ENCODE results near the gene ESCO1. TPM values are rescaled to one million over a fixed set of nuclear protein-coding genes. Genes with fewer than 3 reads are reported as not detected.
"Not testable (repeated sequence)": the region's sequence is repeated elsewhere in the genome, so short reads cannot be mapped to it uniquely, and the experiment has no call there.

ESCO1 gene, protein sequence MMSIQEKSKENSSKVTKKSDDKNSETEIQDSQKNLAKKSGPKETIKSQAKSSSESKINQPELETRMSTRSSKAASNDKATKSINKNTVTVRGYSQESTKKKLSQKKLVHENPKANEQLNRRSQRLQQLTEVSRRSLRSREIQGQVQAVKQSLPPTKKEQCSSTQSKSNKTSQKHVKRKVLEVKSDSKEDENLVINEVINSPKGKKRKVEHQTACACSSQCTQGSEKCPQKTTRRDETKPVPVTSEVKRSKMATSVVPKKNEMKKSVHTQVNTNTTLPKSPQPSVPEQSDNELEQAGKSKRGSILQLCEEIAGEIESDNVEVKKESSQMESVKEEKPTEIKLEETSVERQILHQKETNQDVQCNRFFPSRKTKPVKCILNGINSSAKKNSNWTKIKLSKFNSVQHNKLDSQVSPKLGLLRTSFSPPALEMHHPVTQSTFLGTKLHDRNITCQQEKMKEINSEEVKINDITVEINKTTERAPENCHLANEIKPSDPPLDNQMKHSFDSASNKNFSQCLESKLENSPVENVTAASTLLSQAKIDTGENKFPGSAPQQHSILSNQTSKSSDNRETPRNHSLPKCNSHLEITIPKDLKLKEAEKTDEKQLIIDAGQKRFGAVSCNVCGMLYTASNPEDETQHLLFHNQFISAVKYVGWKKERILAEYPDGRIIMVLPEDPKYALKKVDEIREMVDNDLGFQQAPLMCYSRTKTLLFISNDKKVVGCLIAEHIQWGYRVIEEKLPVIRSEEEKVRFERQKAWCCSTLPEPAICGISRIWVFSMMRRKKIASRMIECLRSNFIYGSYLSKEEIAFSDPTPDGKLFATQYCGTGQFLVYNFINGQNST
- total RNA-seq = 10 to 100 TPM; 18.5 to 20.1 TPM

DNA sequence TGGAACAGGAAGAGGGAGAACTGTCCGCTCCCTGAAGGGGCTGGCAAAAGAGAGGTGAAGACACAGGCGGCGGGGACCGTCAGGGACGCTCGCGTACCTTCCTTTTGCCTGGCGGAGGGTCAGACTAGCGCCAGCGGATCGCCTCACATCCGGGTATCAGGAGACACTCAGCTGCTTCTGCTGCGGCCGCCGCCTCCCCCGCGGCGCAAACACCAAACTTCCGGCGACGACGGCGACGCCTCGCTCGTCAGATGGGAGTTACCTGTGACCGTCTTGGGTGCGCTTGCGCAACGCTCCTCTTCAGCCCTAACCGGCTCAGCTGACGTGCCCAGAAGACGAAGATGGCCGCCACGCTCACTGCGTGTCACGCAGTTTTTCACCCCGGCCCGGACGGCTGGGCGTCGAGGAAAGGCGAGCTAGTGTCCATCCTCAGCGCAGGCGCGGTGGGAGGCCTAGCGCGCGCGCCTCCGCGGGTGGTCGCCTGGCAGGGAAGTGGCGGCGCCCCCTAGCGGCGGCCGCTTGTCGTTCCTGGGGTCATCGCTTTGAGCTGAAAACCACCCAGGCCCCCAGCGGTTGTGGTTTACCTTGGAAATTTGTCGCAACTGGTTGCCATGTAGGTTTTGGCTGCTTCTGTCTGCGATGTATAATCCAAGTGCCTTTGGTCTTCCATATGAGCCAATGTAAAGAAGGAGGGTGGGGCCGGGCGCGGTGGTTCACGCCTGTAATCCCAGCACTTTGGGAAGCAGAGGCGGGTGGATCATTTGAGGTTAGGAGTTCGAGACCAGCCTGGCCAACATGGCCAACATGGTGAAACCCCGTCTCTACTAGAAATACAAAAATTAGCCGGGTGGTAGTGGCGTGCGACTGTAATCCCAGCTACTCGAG lies at the start of gene ESCO1:
ESCO1 (minus strand) TSS at position 179 of the 885 bp plus-strand sequence. CDS start 25,861 bp downstream, outside the sequence.
- peaks cover 10% of the 10 kb centered on the region for H3K36me3 Mint-ChIP-seq
- no peaks in the 10 kb centered on the region for H3K9me3 Mint-ChIP-seq
- H3K4me1 Mint-ChIP-seq = peaks cover 34% of the 10 kb centered on the region
- H3K27me3 Mint-ChIP-seq = no peaks in the 10 kb centered on the region
- peak; percentile 97 for DNase-seq
- peak within 1 kb of the TSS; percentile 99 for H3K4me3 Mint-ChIP-seq
- H3K27ac Mint-ChIP-seq = peak within 1 kb of the TSS; percentile 99

DNA sequence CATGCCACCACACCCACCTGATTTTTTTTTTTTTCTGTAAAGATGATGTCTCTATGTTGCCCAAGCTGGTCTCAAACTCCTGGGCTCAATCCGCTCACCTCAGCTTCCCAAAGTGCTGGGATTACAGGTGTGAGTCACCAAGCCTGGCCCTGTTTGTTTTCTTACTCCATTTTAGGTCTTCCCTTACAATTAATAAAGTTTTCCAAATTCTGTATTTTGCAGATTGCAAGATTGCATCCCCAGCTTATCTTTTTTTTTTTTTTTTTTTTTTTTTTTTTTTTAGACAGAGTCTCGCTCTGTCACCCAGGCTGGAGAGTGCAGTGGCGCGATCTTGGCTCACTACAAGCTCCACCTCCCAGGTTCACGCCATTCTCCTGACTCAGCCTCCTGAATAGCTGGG lies 39.9 kb upstream of the ESCO1 start:
- peaks cover 11% of the 10 kb centered on the region for H3K36me3 Mint-ChIP-seq
- not testable (repeated sequence) for H3K4me1 Mint-ChIP-seq, H3K9me3 Mint-ChIP-seq, H3K4me3 Mint-ChIP-seq, H3K27me3 Mint-ChIP-seq, DNase-seq, H3K27ac Mint-ChIP-seq

DNA sequence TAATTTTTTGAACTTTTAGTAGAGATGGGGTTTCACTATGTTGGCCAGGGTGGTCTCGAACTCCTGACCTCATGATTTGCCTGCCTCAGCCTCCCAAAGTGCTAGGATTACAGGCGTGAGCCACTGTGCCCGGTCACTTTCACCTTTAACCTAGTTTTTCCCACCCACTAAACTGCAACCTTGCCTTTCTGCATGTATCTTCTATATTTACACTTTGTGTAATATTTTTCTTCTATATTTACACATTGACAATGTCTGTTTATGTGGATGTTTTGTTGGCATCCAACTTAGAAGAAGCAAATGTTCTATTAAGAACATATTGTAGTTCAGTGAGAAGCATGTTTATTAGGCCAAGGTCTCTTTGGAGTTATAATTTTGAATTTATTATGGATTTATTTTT lies 38.3 kb upstream of the ESCO1 start:
- H3K27me3 Mint-ChIP-seq = no peaks in the 10 kb centered on the region
- H3K4me1 Mint-ChIP-seq = peaks cover 9% of the 10 kb centered on the region
- H3K36me3 Mint-ChIP-seq = peaks cover 14% of the 10 kb centered on the region
- no peak for DNase-seq
- no peak overlapping the region for H3K4me3 Mint-ChIP-seq
- H3K9me3 Mint-ChIP-seq = no peaks in the 10 kb centered on the region
- no peak overlapping the region for H3K27ac Mint-ChIP-seq

DNA sequence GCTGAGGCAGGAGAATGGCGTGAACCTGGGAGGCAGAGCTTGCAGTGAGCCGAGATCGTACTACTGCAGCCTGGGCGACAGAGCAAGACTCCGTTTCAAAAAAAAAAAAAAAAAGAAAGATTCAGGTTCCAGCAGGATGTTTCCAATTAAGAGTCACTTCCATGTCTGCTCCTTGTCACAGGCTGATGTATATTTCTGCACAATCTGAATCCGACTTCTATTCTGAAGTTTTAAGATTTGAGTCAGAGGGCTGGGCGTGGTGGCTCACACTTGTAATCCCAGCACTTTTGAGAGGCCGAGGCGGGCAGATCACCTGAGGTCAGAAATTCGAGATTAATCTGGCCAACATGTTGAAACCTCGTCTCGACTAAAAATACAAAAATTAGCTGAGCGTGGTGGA lies 36.3 kb upstream of the ESCO1 start:
- Mint-ChIP-seq H3K27me3 (no peaks in the 10 kb centered on the region), H3K4me3 (no peak overlapping the region), H3K4me1 (peaks cover 9% of the 10 kb centered on the region), H3K36me3 (peaks cover 24% of the 10 kb centered on the region), H3K9me3 (no peaks in the 10 kb centered on the region), H3K27ac (no peak overlapping the region)
- no peak for DNase-seq

DNA sequence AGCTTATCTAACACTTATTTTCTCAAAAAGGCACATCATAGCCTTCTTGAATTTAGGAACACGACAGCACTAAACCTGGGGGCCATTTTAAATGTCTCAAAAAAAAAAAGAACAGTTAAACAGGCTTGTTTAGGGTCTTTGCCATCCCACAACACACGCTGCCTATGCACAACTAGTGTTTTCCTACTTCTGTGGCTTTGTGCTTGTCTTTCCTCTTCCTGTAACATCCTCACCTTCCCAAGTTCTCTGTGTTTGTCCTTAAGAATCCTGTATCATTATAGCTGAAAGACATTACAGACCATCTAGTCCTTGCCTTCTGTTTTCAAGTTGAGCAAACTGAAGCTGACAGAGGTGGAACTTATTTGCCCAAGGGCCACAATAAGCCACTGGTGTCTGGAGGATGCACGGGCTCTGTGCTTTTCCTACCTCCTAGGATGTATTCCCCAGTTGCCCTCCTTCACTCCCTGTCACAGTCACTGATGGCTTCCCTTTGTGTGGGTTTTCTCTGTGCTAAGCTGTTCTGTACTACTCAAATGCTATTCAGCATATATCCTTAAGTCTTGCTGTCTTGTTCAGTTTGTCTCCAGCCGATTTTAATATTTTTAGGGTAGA lies 34.2 kb upstream of the ESCO1 start:
- peaks cover 32% of the 10 kb centered on the region for H3K36me3 Mint-ChIP-seq
- H3K27ac Mint-ChIP-seq = no peak overlapping the region
- no peak overlapping the region for H3K4me3 Mint-ChIP-seq
- DNase-seq = no peak
- H3K4me1 Mint-ChIP-seq = peaks cover 9% of the 10 kb centered on the region
- no peaks in the 10 kb centered on the region for H3K27me3 Mint-ChIP-seq
- no peaks in the 10 kb centered on the region for H3K9me3 Mint-ChIP-seq

DNA sequence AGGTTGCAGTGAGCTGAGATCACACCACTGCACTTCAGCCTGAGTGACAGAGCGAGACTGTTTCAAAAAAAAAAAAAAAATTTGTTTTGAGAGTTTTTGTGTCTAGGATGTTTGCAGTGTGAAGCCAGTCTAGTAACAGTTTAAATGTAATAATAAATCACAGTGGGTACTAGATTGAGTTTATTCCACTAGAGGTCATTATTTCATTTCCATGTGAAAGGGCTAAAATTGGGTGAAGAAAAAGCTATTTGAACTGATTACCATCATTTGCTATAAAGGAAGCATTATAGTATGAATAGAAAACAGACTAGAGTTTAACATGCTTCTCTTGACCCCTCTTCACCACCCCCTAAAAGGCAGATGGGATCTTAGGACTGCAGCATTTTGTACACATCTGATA lies 31.9 kb upstream of the ESCO1 start:
- H3K27me3 Mint-ChIP-seq = no peaks in the 10 kb centered on the region
- H3K4me3 Mint-ChIP-seq = no peak overlapping the region
- no peaks in the 10 kb centered on the region for H3K9me3 Mint-ChIP-seq
- DNase-seq = no peak
- H3K36me3 Mint-ChIP-seq = peaks cover 43% of the 10 kb centered on the region
- H3K4me1 Mint-ChIP-seq = peaks cover 10% of the 10 kb centered on the region
- H3K27ac Mint-ChIP-seq = peak overlapping the region; percentile 25

DNA sequence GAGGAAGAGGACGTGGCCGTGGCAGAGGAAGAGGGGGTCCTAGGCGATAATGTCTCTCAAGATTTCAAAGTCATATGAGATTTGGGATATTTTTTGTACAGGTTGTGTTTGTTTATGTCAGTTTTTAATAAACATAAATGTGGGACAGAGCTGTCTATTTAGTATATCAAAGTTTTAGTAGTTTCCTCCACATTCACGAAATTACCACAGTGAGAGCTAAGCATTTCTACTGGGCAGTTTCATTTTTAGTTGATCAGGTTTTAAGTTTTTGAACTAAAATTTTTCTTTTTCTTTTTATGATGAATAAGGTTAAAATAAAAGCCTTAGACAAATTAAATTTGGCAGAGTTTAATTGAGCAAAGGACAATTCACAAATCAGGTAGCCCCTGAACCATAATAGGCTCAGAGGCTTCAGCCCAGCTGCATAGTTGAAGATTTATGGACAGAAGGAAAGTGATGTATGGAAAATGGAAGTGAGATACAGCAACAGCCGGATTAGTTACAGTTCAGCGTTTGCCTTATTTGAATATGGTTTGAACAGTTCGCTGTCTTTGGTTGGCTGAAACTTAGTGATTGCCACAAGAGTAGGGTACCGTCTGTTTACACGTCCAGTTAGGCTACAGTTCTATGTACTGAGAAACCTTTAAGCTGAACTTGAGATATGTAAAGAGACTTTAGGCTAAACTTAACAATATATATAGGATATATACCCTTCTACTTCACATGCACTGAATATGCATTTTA lies 28.8 kb upstream of the ESCO1 start:
- H3K4me1 Mint-ChIP-seq = peaks cover 11% of the 10 kb centered on the region
- peaks cover 47% of the 10 kb centered on the region for H3K36me3 Mint-ChIP-seq
- peak overlapping the region; percentile 54 for H3K27ac Mint-ChIP-seq
- H3K4me3 Mint-ChIP-seq = no peak overlapping the region
- H3K27me3 Mint-ChIP-seq = no peaks in the 10 kb centered on the region
- H3K9me3 Mint-ChIP-seq = no peaks in the 10 kb centered on the region
- no peak for DNase-seq

DNA sequence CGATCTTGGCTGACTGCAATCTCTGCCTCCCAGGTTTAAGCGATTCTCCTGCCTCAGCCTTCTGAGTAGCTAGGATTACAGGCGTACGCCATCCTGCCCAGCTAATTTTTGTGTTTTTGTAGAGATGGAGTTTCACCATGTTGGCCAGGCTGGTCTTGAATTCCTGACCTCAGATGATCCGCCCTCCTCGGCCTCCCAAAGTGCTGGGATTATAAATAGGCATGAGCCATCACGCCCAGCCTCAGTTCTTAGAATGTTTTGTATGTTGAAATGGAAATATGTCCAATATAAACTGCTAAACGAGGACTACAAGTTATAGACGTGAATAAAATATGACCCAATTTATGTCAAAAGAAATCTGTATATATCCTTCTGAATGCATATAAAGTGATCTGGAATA lies 21.1 kb upstream of the ESCO1 start:
- H3K9me3 Mint-ChIP-seq, H3K27ac Mint-ChIP-seq, H3K27me3 Mint-ChIP-seq, H3K4me3 Mint-ChIP-seq, DNase-seq: not testable (repeated sequence)
- H3K4me1 Mint-ChIP-seq = peaks cover 20% of the 10 kb centered on the region
- peaks cover 43% of the 10 kb centered on the region for H3K36me3 Mint-ChIP-seq

DNA sequence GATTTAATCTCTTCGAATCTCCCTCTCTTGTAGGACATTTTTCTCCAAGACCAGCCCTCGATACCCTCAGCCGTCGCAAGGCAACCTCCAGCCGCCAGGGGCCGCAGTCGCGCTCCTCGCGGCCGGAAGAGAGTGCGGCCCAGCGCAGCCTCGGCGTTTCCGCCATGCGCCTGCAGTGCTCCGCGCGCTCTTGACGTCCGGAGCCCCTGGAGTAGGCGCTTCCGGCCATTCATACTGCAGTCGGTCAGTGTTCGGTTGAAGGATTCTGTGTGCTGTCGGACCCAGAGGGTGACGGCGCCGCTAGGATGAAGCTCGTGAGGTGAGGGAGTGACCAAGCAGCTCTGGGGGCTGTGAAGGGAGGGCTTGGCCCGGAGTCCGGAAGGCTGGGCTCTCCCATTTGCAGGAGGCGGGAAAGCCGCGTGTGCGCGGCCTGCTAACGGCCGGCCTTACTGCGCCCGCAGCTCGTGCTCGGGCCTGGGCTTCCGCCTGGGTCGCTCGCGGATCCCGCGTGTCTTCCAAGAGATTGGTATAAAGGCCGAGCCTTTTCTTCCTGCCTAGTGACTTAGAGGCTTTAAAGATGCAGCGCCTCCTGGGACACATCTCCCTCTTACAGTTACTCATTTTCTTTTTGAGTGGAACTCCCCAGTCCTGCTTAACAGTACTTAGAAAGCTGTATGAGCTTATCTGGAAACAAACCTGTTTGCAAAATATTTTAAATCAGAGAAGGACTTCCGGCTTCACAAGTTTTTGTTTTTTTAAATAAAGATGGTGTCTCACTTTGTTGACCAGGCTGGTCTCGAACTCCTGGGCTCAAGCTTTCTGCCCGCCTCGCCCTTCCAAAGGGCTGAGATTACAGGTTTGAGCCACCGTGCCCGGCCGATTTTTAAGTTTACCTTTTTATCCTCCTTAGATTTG lies 11.9 kb upstream of the ESCO1 start, which contains the start of gene SNRPD1:
SNRPD1 (plus strand) TSS at position 190 of the 915 bp plus-strand sequence; CDS start at position 306, 116 bp downstream.
- DNase-seq = peak; percentile 93
- H3K27me3 Mint-ChIP-seq = no peaks in the 10 kb centered on the region
- H3K27ac Mint-ChIP-seq = peak within 1 kb of the TSS; percentile 100

DNA sequence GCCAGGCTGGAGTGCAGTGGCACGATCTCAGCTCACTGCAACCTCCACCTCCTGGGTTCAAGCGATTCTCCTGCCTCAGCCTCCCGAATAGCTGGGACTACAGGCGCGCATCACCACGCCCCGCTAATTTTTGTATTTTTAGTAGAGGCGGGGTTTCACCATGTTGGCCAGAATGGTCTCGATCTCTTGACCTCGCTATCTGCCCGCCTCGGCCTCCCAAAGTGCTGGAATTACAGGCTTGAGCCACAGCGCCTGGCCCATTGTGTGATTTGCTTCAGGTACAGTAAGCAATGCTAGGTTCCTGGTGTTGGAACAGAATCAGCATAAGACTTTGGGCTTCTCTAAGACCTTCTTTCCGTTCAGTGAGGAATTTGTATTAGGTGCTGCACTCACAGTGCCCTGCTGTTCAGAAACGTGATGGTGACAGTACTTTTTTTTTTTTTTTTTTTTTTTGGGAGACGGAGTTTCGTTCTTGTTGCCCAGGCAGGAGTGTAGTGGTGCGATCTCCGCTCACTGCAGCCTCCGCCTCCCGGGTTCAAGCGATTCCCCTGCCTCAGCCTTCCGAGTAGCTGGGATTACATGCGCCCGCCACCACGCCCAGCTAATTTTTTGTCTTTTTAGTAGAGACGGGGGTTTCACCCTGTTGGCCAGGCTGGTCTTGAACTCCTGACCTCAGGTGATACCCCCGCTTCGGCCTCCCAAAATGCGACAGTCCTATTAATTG lies 11.1 kb upstream of the ESCO1 start:
- not testable (repeated sequence) for H3K9me3 Mint-ChIP-seq, H3K27me3 Mint-ChIP-seq, DNase-seq
- H3K4me3 Mint-ChIP-seq = peak overlapping the region; percentile 100
- peak overlapping the region; percentile 100 for H3K27ac Mint-ChIP-seq
- peaks cover 33% of the 10 kb centered on the region for H3K36me3 Mint-ChIP-seq
- peaks cover 24% of the 10 kb centered on the region for H3K4me1 Mint-ChIP-seq

More for the DNA sequence above, 11.9 kb upstream of the ESCO1 start, which contains the start of gene SNRPD1:
- Mint-ChIP-seq H3K4me3 (peak within 1 kb of the TSS; percentile 100), H3K4me1 (peaks cover 32% of the 10 kb centered on the region), H3K36me3 (peaks cover 41% of the 10 kb centered on the region), H3K9me3 (no peaks in the 10 kb centered on the region)

DNA sequence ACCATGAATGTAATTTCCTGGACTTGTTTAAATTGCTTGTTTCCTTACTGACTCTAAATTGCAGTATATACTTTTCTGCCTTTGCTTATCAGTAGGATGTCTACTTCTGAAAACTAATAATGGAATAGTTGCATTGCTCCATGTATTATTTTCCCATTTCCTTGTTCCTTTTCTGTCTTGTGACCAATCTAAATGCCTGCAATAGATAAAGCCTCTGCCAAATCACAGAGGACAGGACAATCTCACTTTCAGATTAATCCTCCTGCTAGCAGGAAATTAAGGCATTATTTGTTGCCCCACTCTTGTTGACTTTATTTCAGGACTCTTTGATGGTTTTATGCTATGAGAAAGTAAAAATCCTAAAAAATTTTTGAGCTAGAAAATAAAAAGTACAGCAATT lies 4.7 kb upstream of the ESCO1 start:
- peaks cover 17% of the 10 kb centered on the region for H3K4me1 Mint-ChIP-seq
- H3K27ac Mint-ChIP-seq = no peak overlapping the region
- no peaks in the 10 kb centered on the region for H3K27me3 Mint-ChIP-seq
- no peak for DNase-seq
- H3K36me3 Mint-ChIP-seq = no peaks in the 10 kb centered on the region
- no peaks in the 10 kb centered on the region for H3K9me3 Mint-ChIP-seq
- H3K4me3 Mint-ChIP-seq = no peak overlapping the region

DNA sequence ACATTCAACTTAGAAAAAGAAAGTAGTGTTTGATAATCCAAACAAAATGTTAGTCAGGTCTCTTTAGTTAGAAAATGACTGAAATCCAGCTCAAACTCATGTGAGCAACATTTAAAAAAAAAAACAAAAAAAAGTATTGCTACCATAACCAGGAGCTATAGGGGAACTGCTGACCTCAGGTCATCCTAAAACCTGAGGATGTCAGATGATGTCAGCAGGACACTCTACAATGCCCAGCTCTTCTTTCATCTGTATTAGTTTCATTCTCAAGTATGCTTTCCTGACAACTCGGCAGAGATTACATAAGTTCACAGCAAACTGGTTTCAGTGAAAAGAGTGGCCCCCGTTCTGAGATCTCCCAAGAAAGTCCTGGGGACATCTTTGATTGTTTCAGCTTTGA lies 4.2 kb upstream of the ESCO1 start:
- H3K9me3 Mint-ChIP-seq = no peaks in the 10 kb centered on the region
- peaks cover 17% of the 10 kb centered on the region for H3K4me1 Mint-ChIP-seq
- no peak overlapping the region for H3K4me3 Mint-ChIP-seq
- no peaks in the 10 kb centered on the region for H3K27me3 Mint-ChIP-seq
- peaks cover 2% of the 10 kb centered on the region for H3K36me3 Mint-ChIP-seq
- no peak overlapping the region for H3K27ac Mint-ChIP-seq
- no peak for DNase-seq

DNA sequence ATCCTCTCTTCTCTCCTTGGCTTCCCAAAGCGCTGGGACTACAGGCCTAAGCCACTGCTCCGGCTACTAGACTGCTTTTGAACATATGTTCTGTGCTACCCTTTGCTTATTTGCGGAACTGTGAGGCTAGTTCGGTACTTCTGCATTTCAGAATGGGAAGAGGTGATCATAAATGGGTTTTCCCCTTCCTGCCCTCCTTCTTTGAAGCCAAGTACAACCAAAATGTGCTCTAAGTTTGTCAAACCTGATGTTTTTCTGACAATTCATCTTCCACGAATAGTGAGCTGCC lies 1.7 kb upstream of the ESCO1 start:
- DNase-seq = no peak
- H3K27me3 Mint-ChIP-seq = no peaks in the 10 kb centered on the region
- H3K27ac Mint-ChIP-seq = no peak overlapping the region
- no peaks in the 10 kb centered on the region for H3K9me3 Mint-ChIP-seq
- H3K36me3 Mint-ChIP-seq = peaks cover 6% of the 10 kb centered on the region
- peaks cover 29% of the 10 kb centered on the region for H3K4me1 Mint-ChIP-seq
- H3K4me3 Mint-ChIP-seq = no peak overlapping the region

Data from activated naive CD8-positive, alpha-beta T cell treated with anti-CD3 and anti-CD28 coated beads for 36 hours (primary cell).